DMS153 treated with DMSO at 0.1 percent for 48 hours (cell line): ENCODE data around the gene SPATA7.

Experiments
- DNase-seq: peaks from one replicate; lab custom pipeline; 2025; ENCODE audit not compliant: unreplicated experiment; lab: John Stamatoyannopoulos, UW

SPATA7 gene

DNA sequence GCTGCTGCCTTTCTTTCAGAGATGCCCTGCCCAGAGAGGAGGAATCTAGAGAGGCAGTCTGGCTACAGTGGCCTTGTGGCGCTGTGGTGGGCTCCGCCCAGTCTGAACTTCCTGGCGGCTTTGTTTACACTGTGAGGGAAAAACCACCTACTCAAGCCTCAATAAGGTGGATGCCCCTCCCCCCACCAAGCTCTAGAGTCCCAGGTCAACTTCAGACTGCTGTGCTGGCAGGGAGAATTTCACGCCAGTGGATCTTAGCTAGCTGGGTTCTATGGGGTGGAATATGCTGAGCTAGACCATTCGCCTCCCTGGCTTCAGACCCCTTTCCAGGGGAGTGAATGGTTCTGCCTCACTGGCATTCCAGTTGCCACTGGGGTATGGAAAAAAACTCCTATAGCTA lies 25.6 kb downstream of the SPATA7 start:
- DNase-seq, result no peak

DNA sequence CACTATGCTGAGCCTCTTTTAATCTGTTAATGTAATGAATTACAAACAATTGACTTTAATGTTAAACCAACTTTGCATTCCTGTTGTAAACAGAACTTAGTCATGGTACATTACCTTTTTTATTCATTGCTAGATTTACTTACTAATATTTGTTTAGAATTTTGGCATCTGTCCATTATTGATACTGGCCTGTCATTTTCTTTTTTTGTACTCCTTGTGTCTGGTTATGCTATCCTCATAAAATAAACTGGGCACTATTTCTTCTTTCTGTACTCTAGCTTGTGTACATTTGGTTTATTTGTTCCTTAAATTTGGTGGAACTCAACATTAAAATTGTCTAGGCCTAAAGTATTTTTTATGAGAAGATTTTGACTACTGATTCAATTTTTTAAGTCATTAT lies 32.1 kb downstream of the SPATA7 start:
- no peak for DNase-seq

DNA sequence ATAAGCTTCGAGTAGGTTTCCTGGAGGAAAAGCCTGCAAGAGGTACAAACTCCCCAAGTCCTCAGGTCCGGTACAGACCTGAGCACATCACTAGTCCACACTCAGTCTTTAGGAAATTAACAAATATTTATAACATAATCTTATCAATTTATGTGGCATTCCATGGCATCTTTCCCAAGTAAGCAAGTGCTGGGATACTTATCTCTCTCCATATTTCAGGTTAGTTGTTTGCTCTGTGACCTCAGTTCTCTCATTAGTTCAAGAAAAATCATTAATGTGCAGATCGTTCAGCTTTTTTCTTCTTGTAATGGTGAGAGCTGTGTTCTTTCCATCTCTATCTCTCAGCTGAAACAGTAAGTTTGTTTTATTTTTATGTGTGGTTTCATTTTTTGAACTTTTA lies 34.7 kb downstream of the SPATA7 start:
- no peak for DNase-seq

DNA sequence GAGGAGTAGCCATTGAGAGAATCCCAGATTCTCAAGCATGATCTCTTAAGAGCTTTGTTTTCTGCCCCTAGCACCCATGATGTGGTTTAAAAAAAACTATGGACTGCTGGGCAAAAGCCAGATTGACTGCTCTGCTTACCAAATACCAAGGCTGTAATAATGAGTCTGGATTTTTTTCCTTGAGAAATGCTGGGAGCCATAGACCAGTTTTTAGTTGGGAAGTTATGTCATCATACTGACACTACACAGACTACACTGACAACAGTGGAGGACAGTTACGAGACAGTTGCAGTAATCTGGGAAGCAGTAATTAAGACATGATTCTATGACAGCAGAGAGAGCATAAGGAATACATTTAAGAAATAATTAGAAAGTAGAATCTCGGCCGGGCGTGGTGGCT lies 35.8 kb downstream of the SPATA7 start:
- no peak for DNase-seq

DNA sequence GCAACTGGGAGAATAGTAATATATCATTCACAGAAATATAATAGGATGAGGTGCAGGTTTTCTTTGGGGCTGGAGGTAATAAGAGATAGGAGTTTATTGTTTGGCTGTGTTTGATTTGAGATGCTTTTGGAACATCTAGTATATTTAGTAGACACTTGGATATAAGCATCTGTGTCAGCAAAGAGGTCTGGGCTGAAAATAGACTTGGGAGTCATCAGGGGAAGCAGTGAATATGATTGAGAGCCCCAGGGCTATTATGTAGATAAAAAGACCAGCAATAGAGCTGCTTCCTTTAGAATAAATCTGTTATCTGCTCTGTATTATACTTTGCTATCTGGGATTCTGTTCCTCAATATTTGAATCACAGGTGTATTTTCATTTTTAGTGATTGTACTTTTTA lies 36.6 kb downstream of the SPATA7 start:
- no peak for DNase-seq

DNA sequence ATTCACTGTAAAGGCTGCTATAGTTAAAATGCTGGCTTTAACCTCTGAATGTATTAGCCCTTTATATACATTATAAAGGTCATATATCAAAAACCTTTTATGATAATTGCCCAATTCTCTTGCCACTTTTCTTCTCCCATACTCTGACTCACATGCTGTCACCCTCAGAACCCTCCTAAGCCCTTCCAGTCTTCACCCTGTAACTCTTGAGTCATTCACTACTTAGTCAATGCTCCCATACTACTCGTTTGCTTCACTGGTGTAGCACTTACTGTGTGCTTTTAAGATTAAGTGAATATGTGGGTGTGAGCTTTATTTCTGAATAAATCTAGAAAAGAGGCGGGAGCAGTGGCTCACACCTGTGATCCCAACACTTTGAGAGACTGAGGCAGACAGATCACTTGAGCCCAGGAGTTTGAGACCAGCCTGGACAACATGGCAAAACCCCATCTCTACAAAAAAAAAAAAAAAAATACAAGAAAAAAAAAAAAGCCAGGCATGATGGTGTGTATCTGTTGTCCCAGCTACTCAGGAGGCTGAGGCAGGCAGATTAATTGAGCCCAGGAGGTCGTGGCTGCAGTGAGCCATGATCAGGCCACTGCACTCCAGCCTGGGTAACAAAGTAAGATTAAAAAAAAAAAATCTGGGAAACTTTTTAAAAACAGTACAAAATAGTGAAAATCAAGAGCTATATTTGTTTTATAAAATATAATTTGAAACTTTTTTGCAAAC lies 37.6 kb downstream of the SPATA7 start:
- DNase-seq, result no peak

DNA sequence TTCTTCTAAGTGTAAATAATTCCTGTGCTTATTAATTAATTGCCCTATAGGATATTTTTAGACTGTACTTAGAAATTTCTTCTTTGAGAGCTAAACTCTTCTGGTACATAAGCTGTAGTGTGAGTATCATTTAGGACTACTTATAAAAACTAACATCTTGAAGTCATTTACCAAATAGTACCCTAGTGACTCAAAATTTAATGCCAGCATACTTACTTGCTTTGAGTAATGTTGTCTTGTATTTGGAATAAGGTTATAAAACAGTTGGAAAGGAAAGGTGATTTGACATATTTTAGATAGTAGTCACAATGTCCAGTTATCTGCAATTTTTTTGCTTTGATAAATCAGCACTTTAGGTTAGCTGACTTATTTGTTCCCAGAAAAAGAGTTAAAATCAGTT lies 39.1 kb downstream of the SPATA7 start:
- DNase-seq, result no peak

DNA sequence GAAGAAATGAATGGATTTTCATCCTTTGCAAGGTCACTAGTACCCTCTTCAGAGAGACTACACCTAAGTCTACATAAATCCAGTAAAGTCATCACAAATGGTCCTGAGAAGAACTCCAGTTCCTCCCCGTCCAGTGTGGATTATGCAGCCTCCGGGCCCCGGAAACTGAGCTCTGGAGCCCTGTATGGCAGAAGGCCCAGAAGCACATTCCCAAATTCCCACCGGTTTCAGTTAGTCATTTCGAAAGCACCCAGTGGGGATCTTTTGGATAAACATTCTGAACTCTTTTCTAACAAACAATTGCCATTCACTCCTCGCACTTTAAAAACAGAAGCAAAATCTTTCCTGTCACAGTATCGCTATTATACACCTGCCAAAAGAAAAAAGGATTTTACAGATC lies 40.8 kb downstream of the SPATA7 start:
- DNase-seq, result no peak

DNA sequence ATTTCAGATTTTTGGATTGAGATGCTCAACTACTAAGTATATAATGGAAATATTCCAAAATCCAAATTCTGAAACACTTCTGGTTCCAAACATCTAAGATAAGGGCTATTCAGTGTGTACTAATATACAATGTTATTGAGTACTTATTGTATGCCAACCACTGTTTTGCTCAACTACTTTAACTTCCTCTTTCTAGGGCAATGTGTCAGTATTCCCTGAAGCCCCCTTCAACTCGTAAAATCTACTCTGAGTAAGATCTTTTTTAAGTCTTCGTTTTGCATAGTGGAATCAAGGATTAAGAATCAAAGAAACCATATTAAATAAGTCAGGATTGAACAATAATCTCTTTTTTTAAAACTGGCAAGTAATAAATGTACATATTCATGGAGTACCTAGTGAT lies 45.5 kb downstream of the SPATA7 start:
- no peak for DNase-seq

DNA sequence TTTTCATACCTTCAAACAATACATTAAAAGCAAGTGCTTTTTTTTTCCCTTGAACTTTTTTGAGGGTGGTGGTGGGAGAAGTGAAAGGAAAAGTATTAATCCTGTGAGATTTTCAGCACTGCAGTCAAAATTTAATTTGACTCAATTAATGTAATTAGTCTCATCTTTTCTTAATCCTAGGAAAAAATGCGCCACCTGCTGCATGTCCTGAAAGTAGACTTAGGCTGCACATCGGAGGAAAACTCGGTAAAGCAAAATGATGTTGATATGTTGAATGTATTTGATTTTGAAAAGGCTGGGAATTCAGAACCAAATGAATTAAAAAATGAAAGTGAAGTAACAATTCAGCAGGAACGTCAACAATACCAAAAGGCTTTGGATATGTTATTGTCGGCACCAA lies 52.2 kb downstream of the SPATA7 start:
- no peak for DNase-seq

DNA sequence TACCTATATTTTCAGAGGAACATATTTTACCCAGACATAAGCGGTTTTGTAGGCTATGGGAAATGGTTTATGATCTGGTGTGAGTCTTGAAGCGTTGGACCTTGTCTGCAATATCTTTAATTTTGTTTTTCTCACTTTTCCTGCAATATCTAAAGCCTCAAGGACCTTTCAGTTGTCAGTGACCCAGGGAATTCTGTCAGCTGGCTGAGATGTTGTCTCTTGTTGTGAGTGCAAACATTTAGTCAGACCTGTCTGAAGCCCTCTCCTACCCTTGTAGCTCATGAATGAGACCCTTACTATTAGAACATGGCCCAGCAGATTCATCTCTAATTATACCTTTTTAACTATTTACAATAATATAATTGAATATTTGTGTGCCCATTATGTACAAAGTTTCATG lies 53.6 kb downstream of the SPATA7 start:
- DNase-seq, result no peak

DNA sequence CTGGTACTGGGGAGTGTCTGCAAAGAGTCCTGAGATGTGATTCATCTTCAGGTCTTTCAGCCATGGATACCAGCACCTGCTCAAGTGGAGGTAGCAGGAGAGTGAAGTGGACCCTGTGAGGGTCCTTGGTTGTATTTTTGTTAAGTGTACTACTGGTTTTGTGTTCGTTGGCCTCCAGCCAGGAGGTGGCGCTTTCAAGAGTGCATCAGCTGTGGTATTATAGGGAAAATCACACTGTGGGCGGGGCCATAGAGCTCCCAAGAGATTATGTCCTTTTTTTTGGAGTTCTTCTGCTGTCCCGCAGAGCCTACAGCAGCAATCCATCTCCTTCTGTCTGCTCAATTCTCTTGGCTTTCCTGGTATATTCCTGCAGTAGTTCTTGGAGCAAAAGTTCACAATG lies 66.8 kb downstream of the SPATA7 start:
- DNase-seq, result no peak

DNA sequence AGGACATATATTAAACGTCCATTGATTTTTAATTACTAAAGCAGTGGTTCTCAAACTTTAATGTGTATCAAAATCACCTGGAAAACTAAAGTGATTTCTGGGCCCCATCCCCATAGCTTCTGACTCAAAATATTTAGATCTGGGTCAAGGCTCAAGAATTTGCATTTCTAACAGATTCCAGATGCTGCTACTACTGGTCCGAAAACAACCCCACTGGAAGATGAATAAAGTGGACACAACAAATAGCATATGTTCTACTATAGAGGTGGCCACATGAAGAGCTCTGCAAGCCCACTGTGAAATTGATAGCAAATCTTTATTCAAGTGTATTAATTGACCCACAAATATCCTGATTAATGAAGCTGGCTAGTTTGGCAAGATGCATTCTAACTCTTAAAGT lies 69.4 kb downstream of the SPATA7 start:
- DNase-seq, result no peak

DNA sequence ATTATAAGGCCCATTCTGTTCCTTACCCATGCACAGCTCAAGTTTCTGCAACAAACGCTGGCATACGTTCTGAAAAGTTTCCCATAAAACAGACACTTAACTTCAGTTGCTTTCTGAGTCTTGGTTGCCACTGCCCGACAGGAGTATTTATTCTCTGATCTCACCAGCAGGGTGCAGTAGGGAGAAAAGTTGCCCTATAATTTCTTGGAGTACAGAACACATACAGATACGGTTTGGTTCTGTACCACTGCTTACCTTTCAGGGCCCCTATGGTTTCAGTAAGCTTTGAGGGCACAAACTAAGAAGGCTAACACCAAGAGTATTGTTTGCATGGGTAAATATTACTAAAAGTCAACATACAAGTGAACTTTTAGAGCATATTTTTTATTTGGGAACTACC lies 77.9 kb downstream of the SPATA7 start:
- DNase-seq, result no peak

DNA sequence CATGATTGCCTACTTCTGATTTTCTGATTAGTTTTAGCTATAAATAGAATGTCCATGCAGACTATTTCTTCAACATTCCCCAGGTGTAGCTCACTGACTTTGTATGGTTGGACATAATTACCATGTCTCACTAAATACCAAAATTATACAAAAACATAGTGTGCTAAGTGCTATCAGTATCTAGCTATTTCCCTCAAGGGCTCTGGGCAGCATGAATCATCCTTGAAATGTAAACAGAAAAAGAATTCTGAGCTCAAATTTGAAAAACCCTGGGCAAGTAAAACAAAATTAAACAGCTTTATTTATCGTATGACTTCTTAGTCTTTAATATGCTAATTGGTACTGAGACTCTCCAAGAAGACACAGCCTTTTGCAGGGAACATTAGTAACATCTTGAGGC lies 82.9 kb downstream of the SPATA7 start:
- no peak for DNase-seq

DNA sequence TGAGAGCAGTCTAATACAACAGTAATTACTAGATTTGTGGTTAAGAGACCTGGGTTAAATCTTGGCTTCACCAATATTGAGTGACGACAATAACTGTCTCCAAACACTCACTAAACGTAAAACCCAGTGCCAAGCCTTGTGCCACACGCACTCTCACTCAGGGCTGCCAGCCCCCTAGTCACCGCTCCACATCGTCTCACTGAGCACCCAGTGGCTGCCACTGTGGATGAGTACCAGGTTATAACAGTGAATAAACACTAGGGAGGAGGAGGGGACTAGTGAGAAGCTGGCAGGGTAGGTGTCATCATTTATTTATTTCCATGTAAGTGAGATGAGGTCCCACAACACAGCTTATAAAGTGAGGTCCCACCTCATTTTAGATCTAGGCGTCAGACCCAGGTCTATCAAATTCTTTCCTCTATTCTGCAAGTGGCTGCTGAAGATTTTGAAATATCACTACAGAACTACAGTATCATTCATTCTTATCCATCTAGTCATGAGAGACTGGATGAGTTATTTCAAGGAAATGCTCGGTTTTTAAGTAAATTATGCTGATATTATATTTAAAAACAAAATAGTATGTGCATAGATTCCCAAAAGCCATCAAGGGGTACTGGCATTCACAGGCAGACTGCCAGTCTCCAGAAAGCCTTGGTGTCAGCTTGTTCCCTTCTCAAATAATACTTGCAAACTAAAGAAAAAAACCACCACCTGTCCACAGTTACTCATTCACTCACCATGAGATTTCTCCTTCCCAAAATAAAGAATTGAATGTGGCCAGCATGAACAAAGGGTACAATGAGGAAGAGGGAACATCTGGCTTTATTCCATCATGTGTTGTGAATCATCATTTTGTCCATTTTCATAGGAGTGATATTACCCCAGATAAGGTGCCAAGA lies 85.3 kb downstream of the SPATA7 start:
- no peak for DNase-seq

DNA sequence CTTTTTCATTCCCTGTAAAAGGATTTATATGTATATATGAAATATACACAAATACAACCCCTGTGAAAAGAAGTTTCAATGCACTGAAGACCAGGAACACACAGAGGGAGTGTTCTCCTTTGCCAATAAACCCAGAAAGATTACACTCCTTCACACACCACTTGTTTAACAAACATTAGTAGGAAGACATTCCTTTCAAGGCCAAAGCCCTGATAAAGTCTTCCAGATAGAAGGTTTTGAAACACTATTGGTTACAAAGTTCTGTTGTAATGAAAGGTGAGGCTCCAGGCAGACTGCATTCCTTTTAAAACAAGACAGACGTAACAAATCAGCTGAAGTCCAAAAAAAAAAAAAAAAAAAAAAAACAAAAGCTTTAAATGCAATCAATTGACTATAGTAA lies 88.3 kb downstream of the SPATA7 start:
- no peak for DNase-seq

DNA sequence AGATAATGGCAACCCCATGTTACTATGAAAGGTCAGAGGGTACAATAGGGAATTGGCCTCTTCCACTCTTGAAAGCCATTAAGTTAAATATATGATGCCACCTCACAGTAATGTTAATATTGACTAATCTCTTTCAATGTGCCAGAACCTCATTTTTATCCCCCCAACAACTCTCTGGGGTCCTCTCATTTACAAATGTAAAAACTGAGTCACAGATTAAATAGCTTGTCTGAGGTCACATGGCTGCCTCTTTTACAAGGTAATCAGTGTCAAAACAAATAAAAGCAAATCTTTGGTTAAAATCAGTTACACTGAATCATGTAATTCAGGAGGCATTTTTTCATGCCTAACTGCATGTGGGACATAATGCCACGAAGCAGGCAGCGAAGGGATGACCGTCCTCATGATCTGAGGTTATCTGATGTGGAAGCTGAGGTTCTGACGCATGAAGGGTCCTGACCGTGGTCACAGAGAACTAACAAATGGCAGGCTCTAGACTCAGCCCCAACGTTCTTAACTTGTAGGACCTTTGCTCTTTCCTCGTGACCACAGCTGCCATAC lies 90.8 kb downstream of the SPATA7 start:
- no peak for DNase-seq

DNA sequence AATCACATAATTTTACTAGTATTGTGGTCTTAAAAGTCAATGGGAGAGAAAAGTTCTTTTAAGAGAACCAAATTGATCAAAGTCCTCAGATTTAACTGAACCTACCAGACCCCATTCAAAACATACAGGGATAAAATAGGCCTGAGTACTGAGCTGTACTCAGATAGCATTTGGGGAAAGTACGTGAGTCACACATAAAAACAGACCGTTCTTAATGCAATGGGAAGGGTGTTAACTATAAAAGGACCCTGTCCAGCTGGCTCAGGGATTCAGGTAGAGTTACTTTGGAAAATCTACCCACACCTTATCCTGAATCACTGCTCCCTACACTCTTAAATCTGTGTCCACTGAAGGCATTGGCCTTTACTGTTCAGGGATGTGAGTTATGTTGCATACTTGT lies 91.4 kb downstream of the SPATA7 start:
- no peak for DNase-seq

DNA sequence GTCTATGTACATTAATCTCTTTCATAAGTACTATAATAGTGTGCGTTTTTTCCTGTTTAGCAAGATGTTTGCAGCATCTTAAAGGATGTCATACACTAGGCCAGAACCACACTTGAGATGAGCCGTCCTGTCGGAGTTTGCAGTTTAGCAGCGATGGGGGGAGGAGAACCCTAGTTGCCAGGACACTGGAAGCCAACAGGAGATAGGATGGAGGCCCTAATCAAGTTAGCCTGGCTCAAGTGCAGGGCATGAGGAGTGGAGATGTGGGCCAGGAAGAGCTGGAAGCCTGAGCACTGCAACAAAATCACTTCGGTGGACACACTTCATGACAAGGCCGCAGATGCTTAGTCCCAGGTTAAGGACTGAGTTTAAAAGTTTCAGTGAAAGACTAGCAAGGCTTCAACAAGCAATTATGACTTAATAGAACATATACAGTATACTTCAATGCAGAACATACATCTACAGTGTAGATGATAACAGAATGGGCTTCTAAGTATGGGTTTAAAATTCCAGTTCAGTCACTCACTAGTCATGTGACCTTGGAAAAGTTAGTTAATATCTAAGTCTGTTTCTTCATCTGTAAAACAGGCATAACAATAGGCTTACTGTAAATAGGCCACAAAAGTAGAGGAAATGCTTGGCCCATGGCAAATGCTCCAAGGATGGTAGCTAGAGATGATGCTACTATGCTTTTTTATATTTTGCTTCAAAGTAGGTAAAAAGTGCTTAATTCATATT lies 92.2 kb downstream of the SPATA7 start:
- DNase-seq, result no peak

DNA sequence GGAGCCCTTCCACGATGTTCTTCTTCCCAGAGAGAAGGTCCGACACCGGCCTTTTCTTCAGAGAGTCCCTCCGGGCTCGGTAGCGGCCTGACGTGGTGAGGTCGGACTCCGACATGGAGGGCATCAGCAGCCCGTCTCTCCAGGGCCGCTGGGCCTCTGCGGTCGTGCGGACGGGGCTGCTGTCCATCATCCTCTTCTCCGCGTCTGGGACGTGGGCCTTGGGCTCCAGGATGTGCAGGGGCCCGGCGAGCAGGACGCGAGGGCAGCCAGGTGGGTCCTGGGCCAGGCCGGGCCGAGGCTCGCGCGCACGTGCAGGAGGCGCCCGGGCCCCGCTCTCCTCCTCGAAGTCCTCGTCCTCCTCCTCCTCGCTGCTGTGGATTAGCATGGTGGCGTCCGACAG lies 93.5 kb downstream of the SPATA7 start:
- no peak for DNase-seq

DNA sequence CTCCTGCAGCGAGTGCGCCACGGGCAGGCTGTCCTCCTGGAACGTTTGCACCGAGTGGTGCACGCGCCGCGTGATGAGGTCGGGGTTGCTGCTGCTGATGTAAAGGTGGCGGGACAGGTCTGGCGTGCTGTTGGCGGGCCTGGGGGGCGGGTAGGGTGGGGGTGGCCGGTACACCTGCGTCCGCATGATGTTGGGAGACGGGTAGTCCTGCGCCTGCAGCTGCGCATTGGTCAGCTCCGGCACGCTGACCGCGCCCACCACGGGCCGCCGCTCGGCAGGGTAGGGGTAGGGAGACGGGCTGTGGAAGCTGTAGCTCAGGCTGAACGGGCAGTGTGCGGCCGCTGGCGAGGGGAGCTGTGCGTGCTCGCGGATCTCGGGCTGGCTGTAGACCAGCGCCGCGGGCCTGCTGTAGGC lies 94.1 kb downstream of the SPATA7 start:
- DNase-seq, result no peak
